ENCODE data around the gene FMR1NB. TPM values are rescaled to one million over a fixed set of nuclear protein-coding genes. Genes with fewer than 3 reads are reported as not detected.

Gene FMR1NB, protein sequence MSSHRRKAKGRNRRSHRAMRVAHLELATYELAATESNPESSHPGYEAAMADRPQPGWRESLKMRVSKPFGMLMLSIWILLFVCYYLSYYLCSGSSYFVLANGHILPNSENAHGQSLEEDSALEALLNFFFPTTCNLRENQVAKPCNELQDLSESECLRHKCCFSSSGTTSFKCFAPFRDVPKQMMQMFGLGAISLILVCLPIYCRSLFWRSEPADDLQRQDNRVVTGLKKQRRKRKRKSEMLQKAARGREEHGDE
- not detected in 2 replicates for total RNA-seq

DNA sequence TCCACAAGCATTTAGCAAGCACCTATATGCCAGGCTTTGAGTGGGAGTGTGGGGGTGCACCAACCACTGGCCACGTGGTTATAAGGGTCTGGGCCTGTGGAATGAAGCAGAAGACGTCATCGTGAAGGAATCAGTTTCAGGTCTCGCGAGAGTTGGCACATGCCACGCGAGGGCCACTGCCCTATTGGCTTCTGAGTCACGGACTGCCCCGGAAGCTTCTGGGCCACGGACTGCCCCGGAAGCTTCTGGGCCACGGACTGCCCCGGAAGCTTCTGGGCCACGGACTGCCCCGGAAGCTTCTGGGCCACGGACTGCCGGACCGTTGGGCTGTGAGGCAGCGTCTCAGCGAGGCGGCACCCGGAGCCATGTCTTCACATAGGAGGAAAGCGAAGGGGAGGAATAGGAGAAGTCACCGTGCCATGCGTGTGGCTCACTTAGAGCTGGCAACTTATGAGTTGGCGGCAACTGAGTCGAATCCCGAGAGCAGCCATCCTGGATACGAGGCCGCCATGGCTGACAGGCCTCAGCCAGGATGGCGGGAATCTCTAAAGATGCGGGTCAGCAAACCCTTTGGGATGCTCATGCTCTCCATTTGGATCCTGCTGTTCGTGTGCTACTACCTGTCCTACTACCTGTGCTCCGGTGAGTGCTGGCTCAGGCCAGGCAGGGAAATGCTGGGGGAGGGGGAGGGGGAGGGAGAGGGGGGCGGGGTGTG is at the start of gene FMR1NB:
FMR1NB (plus strand) TSS at position 300 of the 715 bp plus-strand sequence; CDS start at position 366, 66 bp downstream.

Other genes starting within 250 kb of the FMR1NB start
- gene FMR1, start 69.4 kb upstream of the FMR1NB start, total RNA-seq, result 25.2 and 27.0 TPM in 2 replicates